Measurements from ENCODE around the gene GLI2. TPM values are rescaled to one million over a fixed set of nuclear protein-coding genes. Genes with fewer than 3 reads are reported as not detected.
A peak's percentile ranks its signal among the peaks of the same experiment; 100 is the strongest.

Gene GLI2
- total RNA-seq, 2 experiments from 2014 or later: 1.2 to 1.9 TPM

- H3K36me3 Mint-ChIP-seq: no peaks in the 10 kb centered on the region
- H3K9me3 Mint-ChIP-seq: no peaks in the 10 kb centered on the region
- POLR2A ChIA-PET: no interaction called here
- H3K27ac Mint-ChIP-seq: no peak overlapping the region
- DNase-seq (no peak), ATAC-seq (ENCODE audit: low read depth) (no peak)
- H3K4me1 Mint-ChIP-seq: no peaks in the 10 kb centered on the region
- H3K27me3 Mint-ChIP-seq: no peaks in the 10 kb centered on the region
- no peak overlapping the region for H3K4me3 Mint-ChIP-seq
These were observed 41.6 kb downstream of the GLI2 start for GRCh38 chr2:120777170-120777751.

- DNase-seq: no peak
- Mint-ChIP-seq H3K4me3 (no peak overlapping the region), H3K27ac (no peak overlapping the region), H3K9me3 (no peaks in the 10 kb centered on the region), H3K36me3 (no peaks in the 10 kb centered on the region), H3K4me1 (peaks cover 2% of the 10 kb centered on the region), H3K27me3 (no peaks in the 10 kb centered on the region)
- ATAC-seq (ENCODE audit: low read depth): no peak
- POLR2A ChIA-PET: no interaction called here
These were observed 42.1 kb downstream of the GLI2 start for GRCh38 chr2:120777787-120778186.

- H3K36me3 Mint-ChIP-seq: no peaks in the 10 kb centered on the region
These were observed 42.6 kb downstream of the GLI2 start for GRCh38 chr2:120778244-120778643.

GRCh38 chr2:120779781-120780283 is 44.2 kb downstream of the GLI2 start:
- Mint-ChIP-seq H3K4me1 (peaks cover 12% of the 10 kb centered on the region), H3K4me3 (no peak overlapping the region), H3K27me3 (peaks cover 3% of the 10 kb centered on the region), H3K9me3 (no peaks in the 10 kb centered on the region), H3K36me3 (no peaks in the 10 kb centered on the region), H3K27ac (no peak overlapping the region)
- ATAC-seq (ENCODE audit: low read depth) (no peak), DNase-seq (no peak)
- POLR2A ChIA-PET: no interaction called here

More at GRCh38 chr2:120778244-120778643, 42.6 kb downstream of the GLI2 start:
- Mint-ChIP-seq H3K4me3 (no peak overlapping the region), H3K27ac (no peak overlapping the region), H3K4me1 (peaks cover 7% of the 10 kb centered on the region), H3K27me3 (no peaks in the 10 kb centered on the region), H3K9me3 (no peaks in the 10 kb centered on the region)
- POLR2A ChIA-PET: no interaction called here
- DNase-seq (no peak), ATAC-seq (ENCODE audit: low read depth) (no peak)

- H3K9me3 Mint-ChIP-seq: no peaks in the 10 kb centered on the region
- POLR2A ChIA-PET: no interaction called here
- no peaks in the 10 kb centered on the region for H3K36me3 Mint-ChIP-seq
- ATAC-seq (ENCODE audit: low read depth) (no peak), DNase-seq (no peak)
- H3K4me3 Mint-ChIP-seq: no peak overlapping the region
- peaks cover 3% of the 10 kb centered on the region for H3K27me3 Mint-ChIP-seq
- H3K27ac Mint-ChIP-seq: no peak overlapping the region
- H3K4me1 Mint-ChIP-seq: peaks cover 12% of the 10 kb centered on the region
These were observed 44.7 kb downstream of the GLI2 start for GRCh38 chr2:120780402-120780801.

- H3K27ac Mint-ChIP-seq: no peak overlapping the region
- POLR2A ChIA-PET: interaction anchor here (0.6 kb wide), 1 partner anchor 1697 kb away, joined by 3 read pairs; no protein-coding TSS in a partner anchor
- H3K27me3 Mint-ChIP-seq: peaks cover 3% of the 10 kb centered on the region
- ATAC-seq (ENCODE audit: low read depth): peak; percentile 60
- no peaks in the 10 kb centered on the region for H3K36me3 Mint-ChIP-seq
- H3K4me1 Mint-ChIP-seq: peaks cover 12% of the 10 kb centered on the region
- H3K4me3 Mint-ChIP-seq: peak overlapping the region; percentile 22
- H3K9me3 Mint-ChIP-seq: no peaks in the 10 kb centered on the region
- no peak for DNase-seq
These were observed 47.7 kb downstream of the GLI2 start for GRCh38 chr2:120783371-120783791.

GRCh38 chr2:120783969-120784372 is 48.3 kb downstream of the GLI2 start:
- Mint-ChIP-seq H3K27ac (no peak overlapping the region), H3K36me3 (no peaks in the 10 kb centered on the region), H3K4me1 (peaks cover 12% of the 10 kb centered on the region), H3K27me3 (peaks cover 3% of the 10 kb centered on the region), H3K4me3 (no peak overlapping the region), H3K9me3 (no peaks in the 10 kb centered on the region)
- POLR2A ChIA-PET: interaction anchor here (0.6 kb wide), 1 partner anchor 1698 kb away, joined by 3 read pairs; no protein-coding TSS in a partner anchor
- DNase-seq (no peak), ATAC-seq (ENCODE audit: low read depth) (no peak)
